Activated CD8-positive, alpha-beta T cell treated with anti-CD3 and anti-CD28 coated beads for 36 hours (primary cell): Measurements from ENCODE around the gene ADPRS. TPM values are rescaled to one million over a fixed set of nuclear protein-coding genes. Genes with fewer than 3 reads are reported as not detected.

Source experiments
- ATAC-seq: fragments of 200-7000 bp; cut with Tn5 transposase; one replicate; pipeline ENCODE4 v1.10.0; 2021; ENCODE audit warnings: mild to moderate bottlenecking, moderate library complexity
- CTCF ChIA-PET: fragments of 350-600 bp; sonication (Branson Sonifier 250); formaldehyde crosslinking; loops from one replicate; lab custom pipeline; 2021; ENCODE audit warnings: antibody characterized with exemption; lab: Charles Lee
- POLR2A ChIA-PET: fragments of 350-600 bp; sonication (Branson Sonifier 250); formaldehyde crosslinking; loops from one replicate; lab custom pipeline; 2021; ENCODE audit warnings: antibody characterized with exemption; lab: Charles Lee
- DNase-seq: peaks from one replicate; pipeline ENCODE4 v3.0.0-alpha.2; 2020
- H3K27ac Mint-ChIP-seq: one replicate; pipeline ENCODE4 v1.8.0; 2021; ENCODE audit warnings: mild to moderate bottlenecking, mixed read lengths
- H3K27me3 Mint-ChIP-seq: one replicate; pipeline ENCODE4 v1.8.0; 2021; ENCODE audit warnings: mixed read lengths
- H3K36me3 Mint-ChIP-seq: one replicate; pipeline ENCODE4 v1.8.0; 2021; ENCODE audit warnings: low read depth, mixed read lengths
- H3K4me1 Mint-ChIP-seq: one replicate; pipeline ENCODE4 v1.8.0; 2021; ENCODE audit warnings: low read depth, mixed read lengths
- H3K4me3 Mint-ChIP-seq: one replicate; pipeline ENCODE4 v1.8.0; 2021; ENCODE audit warnings: mild to moderate bottlenecking, moderate library complexity, mixed read lengths
- H3K9me3 Mint-ChIP-seq: one replicate; pipeline ENCODE4 v1.8.0; 2021; ENCODE audit warnings: mixed read lengths
- intact Hi-C: fragments of 100-400 bp; cut with micrococcal nuclease; formaldehyde crosslinking; loops from one replicate; pipeline ENCODE4 v1.10.0; 2022
- total RNA-seq, 2 experiments: library from RNA; stranded (reverse); gene quantifications; one replicate each; pipeline ENCODE4 v1.2.3, GENCODE V29; 2021
- TF ChIP-seq, protein P1 (sequence below): fragments of 200-600 bp; IDR thresholded peaks from one replicate; pipeline ENCODE4 v1.8.0; 2022; ENCODE audit warnings: antibody characterized with exemption, mild to moderate bottlenecking

ADPRS gene
- total RNA-seq, 2 experiments from 2014 or later: 52.7 to 54.9 TPM

DNA sequence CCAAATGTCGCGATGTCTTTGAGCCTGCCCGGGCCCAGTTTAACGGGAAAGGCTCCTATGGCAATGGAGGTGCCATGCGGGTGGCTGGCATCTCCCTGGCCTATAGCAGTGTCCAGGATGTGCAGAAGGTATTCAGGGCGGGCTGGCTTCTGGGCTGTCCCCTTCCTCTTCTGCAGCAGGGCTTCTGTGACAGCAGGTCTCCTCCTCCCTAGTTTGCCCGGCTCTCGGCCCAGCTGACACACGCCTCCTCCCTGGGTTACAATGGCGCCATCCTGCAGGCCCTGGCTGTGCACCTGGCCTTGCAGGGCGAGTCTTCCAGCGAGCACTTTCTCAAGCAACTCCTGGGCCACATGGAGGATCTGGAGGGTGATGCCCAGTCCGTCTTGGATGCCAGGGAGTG lies 3.0 kb downstream of the ADPRS start:
- Mint-ChIP-seq H3K9me3 (no peaks in the 10 kb centered on the region), H3K4me3 (no peak overlapping the region), H3K27me3 (peaks cover 2% of the 10 kb centered on the region), H3K27ac (no peak overlapping the region), H3K4me1 (peaks cover 10% of the 10 kb centered on the region), H3K36me3 (peaks cover 22% of the 10 kb centered on the region)
- no peak for DNase-seq
- TF ChIP-seq, protein P1, sequence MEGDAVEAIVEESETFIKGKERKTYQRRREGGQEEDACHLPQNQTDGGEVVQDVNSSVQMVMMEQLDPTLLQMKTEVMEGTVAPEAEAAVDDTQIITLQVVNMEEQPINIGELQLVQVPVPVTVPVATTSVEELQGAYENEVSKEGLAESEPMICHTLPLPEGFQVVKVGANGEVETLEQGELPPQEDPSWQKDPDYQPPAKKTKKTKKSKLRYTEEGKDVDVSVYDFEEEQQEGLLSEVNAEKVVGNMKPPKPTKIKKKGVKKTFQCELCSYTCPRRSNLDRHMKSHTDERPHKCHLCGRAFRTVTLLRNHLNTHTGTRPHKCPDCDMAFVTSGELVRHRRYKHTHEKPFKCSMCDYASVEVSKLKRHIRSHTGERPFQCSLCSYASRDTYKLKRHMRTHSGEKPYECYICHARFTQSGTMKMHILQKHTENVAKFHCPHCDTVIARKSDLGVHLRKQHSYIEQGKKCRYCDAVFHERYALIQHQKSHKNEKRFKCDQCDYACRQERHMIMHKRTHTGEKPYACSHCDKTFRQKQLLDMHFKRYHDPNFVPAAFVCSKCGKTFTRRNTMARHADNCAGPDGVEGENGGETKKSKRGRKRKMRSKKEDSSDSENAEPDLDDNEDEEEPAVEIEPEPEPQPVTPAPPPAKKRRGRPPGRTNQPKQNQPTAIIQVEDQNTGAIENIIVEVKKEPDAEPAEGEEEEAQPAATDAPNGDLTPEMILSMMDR: no peak
- POLR2A ChIA-PET: no interaction called here
- intact Hi-C loops: loop anchor here (10.0 kb wide), 1 partner anchor 193 kb away; no protein-coding TSS in a partner anchor
- CTCF ChIA-PET: interaction anchor here (1.6 to 2.1 kb wide), 3 partner anchors 57 to 208 kb away, joined by 5 to 7 read pairs (median 7); partner anchors contain the start of gene TRAPPC3
- ATAC-seq: no peak

DNA sequence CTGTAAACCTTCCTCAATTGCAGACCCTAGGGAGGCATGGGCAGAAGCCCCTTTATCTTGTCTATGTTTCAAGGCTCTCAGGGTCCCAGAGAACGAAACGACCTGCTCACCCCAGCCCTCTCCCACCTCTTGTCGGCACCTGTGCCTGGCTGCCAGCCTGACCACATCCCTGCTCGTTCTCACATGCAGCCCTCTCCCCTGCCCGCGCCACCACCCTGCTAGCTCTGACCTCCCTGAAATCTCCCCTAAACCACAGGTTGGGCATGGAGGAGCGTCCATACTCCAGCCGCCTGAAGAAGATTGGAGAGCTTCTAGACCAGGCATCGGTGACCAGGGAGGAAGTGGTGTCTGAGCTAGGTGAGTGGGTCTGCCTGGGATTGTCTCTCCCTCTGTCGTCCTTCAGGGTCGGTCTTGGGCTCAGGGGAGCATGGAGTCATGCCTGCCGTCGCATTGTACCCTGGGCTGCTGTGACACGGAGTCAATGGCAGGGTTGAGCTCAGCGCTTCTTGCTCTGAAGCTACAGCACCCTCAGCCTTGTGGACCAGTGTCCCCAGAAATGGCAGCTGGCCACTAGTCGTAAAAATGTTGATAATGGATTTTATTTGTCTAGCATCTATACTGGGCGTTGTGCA lies 3.6 kb downstream of the ADPRS start:
- Mint-ChIP-seq H3K27me3 (no peaks in the 10 kb centered on the region), H3K4me3 (no peak overlapping the region), H3K36me3 (peaks cover 22% of the 10 kb centered on the region), H3K4me1 (peaks cover 10% of the 10 kb centered on the region), H3K9me3 (no peaks in the 10 kb centered on the region), H3K27ac (no peak overlapping the region)
- ChIA-PET POLR2A (interaction anchor here (1.0 kb wide), 1 partner anchor 27 kb away, joined by 3 read pairs; no protein-coding TSS in a partner anchor), CTCF (interaction anchor here (1.6 to 6.9 kb wide), 4 partner anchors 41 to 207 kb away, joined by 5 to 71 read pairs (median 7); partner anchors contain the start of gene TRAPPC3)
- intact Hi-C loops: loop anchor here (10.0 kb wide), 1 partner anchor 193 kb away; no protein-coding TSS in a partner anchor
- TF ChIP-seq, protein P1: no peak
- no peak for DNase-seq
- ATAC-seq: no peak

DNA sequence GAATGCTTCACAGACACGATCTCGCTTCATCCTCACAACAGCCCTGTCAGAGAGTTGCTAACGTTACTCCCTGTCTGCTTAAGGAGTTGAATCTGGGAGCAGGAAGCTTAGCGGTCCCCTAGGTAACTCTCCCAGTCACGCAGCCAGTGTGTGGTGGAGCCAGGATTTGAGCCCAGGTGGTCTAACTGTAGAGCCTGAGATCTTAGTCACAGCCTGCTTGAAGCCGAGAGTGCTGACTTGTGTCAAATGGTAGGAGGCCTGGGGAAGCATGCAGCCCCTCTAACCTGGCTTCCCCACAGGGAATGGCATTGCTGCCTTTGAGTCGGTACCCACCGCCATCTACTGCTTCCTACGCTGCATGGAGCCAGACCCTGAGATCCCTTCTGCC lies 4.1 kb downstream of the ADPRS start:
- intact Hi-C loops: loop anchor here (10.0 kb wide), 1 partner anchor 192 kb away; no protein-coding TSS in a partner anchor
- H3K27ac Mint-ChIP-seq: no peak overlapping the region
- peaks cover 10% of the 10 kb centered on the region for H3K4me1 Mint-ChIP-seq

DNA sequence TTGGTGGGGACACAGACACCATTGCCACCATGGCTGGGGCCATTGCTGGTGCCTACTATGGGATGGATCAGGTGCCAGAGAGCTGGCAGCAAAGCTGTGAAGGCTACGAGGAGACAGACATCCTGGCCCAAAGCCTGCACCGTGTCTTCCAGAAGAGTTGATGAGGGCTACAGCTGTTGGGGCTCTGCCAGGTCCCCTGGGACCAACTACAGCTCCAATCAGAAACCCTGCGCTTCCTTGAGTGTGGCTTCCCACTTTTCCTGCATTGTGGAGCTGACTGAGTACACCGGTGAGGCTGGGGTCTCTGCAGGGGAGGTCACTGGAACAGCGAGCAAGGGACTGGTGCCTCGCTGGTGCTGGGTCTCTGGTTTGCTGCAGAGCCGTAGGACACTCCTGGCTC lies 4.5 kb downstream of the ADPRS start:
- no peak overlapping the region for H3K27ac Mint-ChIP-seq

More for the DNA sequence above, 4.1 kb downstream of the ADPRS start:
- H3K27me3 Mint-ChIP-seq: no peaks in the 10 kb centered on the region
- ChIA-PET CTCF (interaction anchor here (1.6 to 6.9 kb wide), 4 partner anchors 41 to 207 kb away, joined by 5 to 71 read pairs (median 7); partner anchors contain the start of gene TRAPPC3), POLR2A (interaction anchor here (1.0 kb wide), 1 partner anchor 26 kb away, joined by 3 read pairs; no protein-coding TSS in a partner anchor)
- DNase-seq (no peak), ATAC-seq (no peak)
- TF ChIP-seq, protein P1: no peak
- H3K36me3 Mint-ChIP-seq: peaks cover 22% of the 10 kb centered on the region
- H3K4me3 Mint-ChIP-seq: no peak overlapping the region
- H3K9me3 Mint-ChIP-seq: no peaks in the 10 kb centered on the region

More for the DNA sequence above, 4.5 kb downstream of the ADPRS start:
- peaks cover 22% of the 10 kb centered on the region for H3K36me3 Mint-ChIP-seq
- ChIA-PET CTCF (interaction anchor here (1.6 to 6.9 kb wide), 4 partner anchors 41 to 207 kb away, joined by 5 to 71 read pairs (median 7); partner anchors contain the start of gene TRAPPC3), POLR2A (no interaction called here)
- ATAC-seq (no peak), DNase-seq (no peak)
- peaks cover 10% of the 10 kb centered on the region for H3K4me1 Mint-ChIP-seq
- intact Hi-C loops: loop anchor here (10.0 kb wide), 1 partner anchor 192 kb away; no protein-coding TSS in a partner anchor
- TF ChIP-seq, protein P1: no peak
- no peaks in the 10 kb centered on the region for H3K9me3 Mint-ChIP-seq
- H3K4me3 Mint-ChIP-seq: no peak overlapping the region
- no peaks in the 10 kb centered on the region for H3K27me3 Mint-ChIP-seq
